H1 (cell line): Measurements from ENCODE around the gene OPN5. TPM values are rescaled to one million over a fixed set of nuclear protein-coding genes. Genes with fewer than 3 reads are reported as not detected.

Experiments used
- CREB1 ChIP-seq: IDR thresholded peaks from 2 replicates; pipeline ENCODE4 v1.6.1; 2012; ENCODE audit warnings: inconsistent platforms
- EP300 ChIP-seq, 2 experiments: IDR thresholded peaks; 1 replicate in 1 of 2; 2 replicates in 1 of 2; pipeline ENCODE4 v1.6.1; 2011 to 2012; ENCODE audit warnings: low read depth in 2 of 2, low read length in 2 of 2, mild to moderate bottlenecking in 2 of 2, borderline replicate concordance in 1 of 2, inconsistent platforms in 1 of 2, moderate library complexity in 1 of 2
- GABPA ChIP-seq: IDR thresholded peaks from 2 replicates; pipeline ENCODE4 v1.6.1; 2011; ENCODE audit warnings: mild to moderate bottlenecking, low read length, moderate library complexity, borderline replicate concordance; ENCODE audit not compliant: insufficient read depth
- GTF2F1 ChIP-seq: IDR thresholded peaks from 2 replicates; pipeline ENCODE4 v1.6.1; 2012; ENCODE audit warnings: low read depth, low read length, improper control_type of control experiment, borderline replicate concordance
- RXRA ChIP-seq: IDR thresholded peaks from 2 replicates; pipeline ENCODE4 v1.6.1; 2011; ENCODE audit warnings: low read depth, mild to moderate bottlenecking, low read length, moderate library complexity; ENCODE audit not compliant: insufficient read depth
- TAF1 ChIP-seq: IDR thresholded peaks from 2 replicates; pipeline ENCODE4 v1.6.1; 2011; ENCODE audit warnings: mild to moderate bottlenecking, low read depth, low read length
- YY1 ChIP-seq: IDR thresholded peaks from 2 replicates; pipeline ENCODE4 v1.6.1; 2011; ENCODE audit warnings: low read depth, mild to moderate bottlenecking, low read length
- polyA plus RNA-seq, 7 experiments: library from polyadenylated mRNA; depleted of rRNA in 3 of 7; stranded (reverse) in 5 of 7; unstranded in 2 of 7; fragments of >200 nt in 5 of 7; fragments of 200-250 nt in 2 of 7; gene quantifications; 1 replicate in 5 of 7; 2 replicates in 1 of 7; 4 replicates in 1 of 7; pipeline versions ENCODE4 v1.2.1 to v1.2.3, GENCODE V29; 2011 to 2013; ENCODE audit warnings: missing spikeins in 2 of 7, mixed read lengths in 2 of 7
- total RNA-seq: library from RNA; stranded (reverse); fragmentation: NEBNext Ultra II Directional; extraction: Animal tissue kit (Norgen Biotek cat#: 25700); gene quantifications from 2 replicates; pipeline ENCODE4 v1.2.1, GENCODE V29; 2021

The OPN5 gene
- total and polyA plus RNA-seq, 2 of the 8 experiments (the other 6 are each of a cell fraction or from before 2014, with no cell fraction given), result not detected

- TF ChIP-seq GABPA (no peak), RXRA (no peak), TAF1 (no peak), GTF2F1 (no peak), EP300 (IDR thresholded peaks at IDR 0.05; ENCODE audit: borderline replicate concordance in 1 of 2, low read depth in 2 of 2, low read length in 2 of 2) (no peak), CREB1 (no peak), YY1 (no peak)
These were observed 32.1 kb upstream of the OPN5 start (continued) for GRCh38 chr6:47749757-47750156.
